Measurements from ENCODE around the gene C10orf88. TPM values are rescaled to one million over a fixed set of nuclear protein-coding genes. Genes with fewer than 3 reads are reported as not detected.
A peak's percentile ranks its signal among the peaks of the same experiment; 100 is the strongest.

C10orf88 gene, protein sequence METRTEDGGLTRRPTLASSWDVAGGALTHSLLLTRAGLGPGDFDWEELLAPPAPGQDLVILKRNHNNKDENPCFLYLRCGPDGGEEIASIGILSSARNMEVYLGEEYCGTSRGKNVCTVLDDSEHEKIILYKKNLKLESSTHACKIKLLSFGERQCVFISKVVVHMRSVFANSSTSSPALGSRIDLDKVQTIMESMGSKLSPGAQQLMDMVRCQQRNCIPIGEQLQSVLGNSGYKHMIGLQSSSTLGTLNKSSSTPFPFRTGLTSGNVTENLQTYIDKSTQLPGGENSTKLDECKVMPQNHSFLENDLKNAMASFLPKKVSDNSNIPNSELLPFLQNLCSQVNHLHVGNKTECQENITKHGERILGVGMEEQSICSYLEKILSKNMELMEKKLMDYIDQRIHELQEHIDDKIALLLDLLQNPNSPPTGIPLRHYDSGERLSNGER
- total RNA-seq (2014; rRNA removed), result 4.5 and 6.2 TPM in 2 replicates
- percentile 71 among the genes with signal in this experiment for Bru-seq, nascent RNA
- BruChase-seq, experiment 1, labeled RNA remaining after a 6-hour chase, result percentile 70 among the genes with signal in this experiment
- BruChase-seq, experiment 2, labeled RNA remaining after a 2-hour chase, result percentile 75 among the genes with signal in this experiment
- long read RNA-seq, transcript C10orf88-204 (6 exons, 2,482 nt), result major isoform, 12 of 16 reads
- long read RNA-seq, partial matches to known transcripts, result 2 of 16 reads
- long read RNA-seq, other reads (novel, unspliced or antisense), result 1 of 16 reads

DNA sequence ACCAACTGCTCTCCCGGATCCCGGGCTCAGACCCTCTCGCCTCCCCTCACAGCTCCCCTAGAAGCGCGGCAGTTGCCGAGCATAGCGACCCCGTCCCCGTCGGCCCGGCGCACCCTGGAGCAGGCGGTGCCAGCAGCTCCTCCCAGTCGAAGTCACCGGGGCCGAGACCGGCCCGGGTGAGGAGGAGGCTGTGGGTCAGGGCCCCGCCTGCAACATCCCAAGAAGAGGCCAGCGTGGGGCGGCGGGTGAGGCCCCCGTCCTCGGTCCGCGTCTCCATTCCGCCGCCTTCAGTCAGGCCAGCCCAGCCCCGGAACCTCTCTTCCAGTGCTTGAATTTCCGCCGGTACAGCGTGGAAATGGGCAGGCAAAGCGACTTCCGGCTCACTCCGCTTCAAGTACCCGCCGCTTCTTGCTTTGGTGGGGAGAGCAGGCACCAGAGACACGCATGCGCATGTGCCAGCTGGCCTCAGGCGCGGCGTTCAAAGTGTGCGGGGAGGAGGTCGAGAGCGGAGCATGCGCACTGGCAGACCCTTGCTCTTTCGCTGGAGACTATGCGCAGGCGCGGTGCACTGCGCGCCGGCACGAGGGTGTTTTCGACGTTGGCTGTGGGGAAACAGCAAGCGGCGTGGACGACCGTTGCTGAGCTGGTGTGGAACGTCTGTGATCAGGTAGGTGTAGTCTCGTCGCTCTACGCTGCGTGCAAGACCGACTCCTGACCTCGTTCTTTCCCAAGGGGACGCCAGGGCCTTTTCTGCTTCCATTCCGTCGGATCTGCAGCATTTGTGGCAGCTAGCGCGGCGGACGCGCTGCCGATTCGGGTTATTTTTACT is at the start of gene C10orf88:
TSS of gene C10orf88 (minus strand) at position 326 of the 829 bp plus-strand sequence. CDS start at position 277, 49 bp downstream.
- Histone ChIP-seq H2AFZ (ENCODE audit: low read length) (peak within 1 kb of the TSS; percentile 96), H3K4me3 (ENCODE audit: low read length) (peak within 1 kb of the TSS; percentile 91), H4K20me1 (ENCODE audit: low read length) (no peaks in the 10 kb centered on the region), H3K27me3 (ENCODE audit: low read length) (no peaks in the 10 kb centered on the region), H3K27ac (ENCODE audit: low read length) (no peak within 1 kb of the TSS), H3K79me2 (ENCODE audit: low read length) (peaks cover 15% of the 10 kb centered on the region), H3F3A (ENCODE audit: low read length, unreplicated experiment) (no peaks in the 10 kb centered on the region), H3K9me2 (replicated peaks; ENCODE audit: low read length) (no peaks in the 10 kb centered on the region), H3K4me1 (ENCODE audit: insufficient read depth, low read length) (peaks cover 14% of the 10 kb centered on the region; the same call in 1 of the 2 replicates), H3K9me3 (ENCODE audit: low read length) (no peaks in the 10 kb centered on the region), H3K36me3 (ENCODE audit: low read depth, low read length) (no peaks in the 10 kb centered on the region), H3K9ac (ENCODE audit: low read length) (peak within 1 kb of the TSS; percentile 94), H3K4me2 (ENCODE audit: low read length) (peak within 1 kb of the TSS; percentile 94)
- DNase-seq (peak; percentile 95), ATAC-seq (peak; percentile 99)
- TF ChIP-seq, protein P1, sequence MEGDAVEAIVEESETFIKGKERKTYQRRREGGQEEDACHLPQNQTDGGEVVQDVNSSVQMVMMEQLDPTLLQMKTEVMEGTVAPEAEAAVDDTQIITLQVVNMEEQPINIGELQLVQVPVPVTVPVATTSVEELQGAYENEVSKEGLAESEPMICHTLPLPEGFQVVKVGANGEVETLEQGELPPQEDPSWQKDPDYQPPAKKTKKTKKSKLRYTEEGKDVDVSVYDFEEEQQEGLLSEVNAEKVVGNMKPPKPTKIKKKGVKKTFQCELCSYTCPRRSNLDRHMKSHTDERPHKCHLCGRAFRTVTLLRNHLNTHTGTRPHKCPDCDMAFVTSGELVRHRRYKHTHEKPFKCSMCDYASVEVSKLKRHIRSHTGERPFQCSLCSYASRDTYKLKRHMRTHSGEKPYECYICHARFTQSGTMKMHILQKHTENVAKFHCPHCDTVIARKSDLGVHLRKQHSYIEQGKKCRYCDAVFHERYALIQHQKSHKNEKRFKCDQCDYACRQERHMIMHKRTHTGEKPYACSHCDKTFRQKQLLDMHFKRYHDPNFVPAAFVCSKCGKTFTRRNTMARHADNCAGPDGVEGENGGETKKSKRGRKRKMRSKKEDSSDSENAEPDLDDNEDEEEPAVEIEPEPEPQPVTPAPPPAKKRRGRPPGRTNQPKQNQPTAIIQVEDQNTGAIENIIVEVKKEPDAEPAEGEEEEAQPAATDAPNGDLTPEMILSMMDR (conservative IDR thresholded peaks at IDR 0.05; ENCODE audit: low read depth, low read length), result no peak
- TF ChIP-seq EZH2 (IDR thresholded peaks at IDR 0.05; ENCODE audit: low read length, unreplicated experiment) (no peak), EZH2phosphoT487 (IDR thresholded peaks at IDR 0.05; ENCODE audit: borderline replicate concordance, low read length) (no peak)
- ChIA-PET POLR2A (ENCODE audit: unreplicated experiment) (interaction anchor here (0.7 kb wide), 1 partner anchor 250 kb away, joined by 4 read pairs; no protein-coding TSS in a partner anchor), CTCF (no interaction called here)
- intact Hi-C loops (cut with micrococcal nuclease), result loop anchor here (2.0 to 5.0 kb wide), 2 partner anchors 27 to 87 kb away; partner anchors contain the start of gene PSTK
- no TSS peak for BruUV-seq (replicated peaks)

DNA sequence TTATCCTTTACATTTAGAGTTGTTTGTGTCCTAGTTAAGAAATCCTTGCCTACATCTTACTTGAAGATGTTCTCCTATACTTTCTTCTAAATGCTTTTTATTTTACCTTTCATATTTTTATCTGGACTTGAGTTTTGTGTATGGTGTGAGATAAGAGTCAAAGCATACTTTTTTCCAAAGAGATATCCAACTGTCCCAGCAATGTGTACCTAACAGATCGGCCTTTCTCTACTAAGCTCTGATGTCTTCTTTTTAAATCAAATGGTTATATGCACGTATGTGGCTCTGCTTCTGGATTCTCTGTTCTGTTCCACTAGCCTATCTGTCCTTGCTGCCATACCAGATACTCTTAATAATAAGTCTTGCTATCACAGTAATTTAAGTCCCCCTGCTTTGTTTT is 47.3 kb upstream of the C10orf88 start:
- H3K4me2 ChIP-seq (ENCODE audit: low read length), result no peak overlapping the region
- TF ChIP-seq EZH2phosphoT487 (IDR thresholded peaks at IDR 0.05; ENCODE audit: borderline replicate concordance, low read length) (no peak), EZH2 (IDR thresholded peaks at IDR 0.05; ENCODE audit: low read length, unreplicated experiment) (no peak)
- TF ChIP-seq, protein P1 (conservative IDR thresholded peaks at IDR 0.05; ENCODE audit: low read depth, low read length), result no peak
- H3K27me3 ChIP-seq (ENCODE audit: low read length), result no peaks in the 10 kb centered on the region
- intact Hi-C loops (cut with micrococcal nuclease), result no loop called here
- no peak for ATAC-seq
- peaks cover 54% of the 10 kb centered on the region for H3K79me2 ChIP-seq (ENCODE audit: low read length)
- CTCF ChIA-PET, result no interaction called here
- no peaks in the 10 kb centered on the region for H3K36me3 ChIP-seq (ENCODE audit: low read depth, low read length)
- POLR2A ChIA-PET (ENCODE audit: unreplicated experiment), result no interaction called here
- H3K9me2 ChIP-seq (replicated peaks; ENCODE audit: low read length), result no peaks in the 10 kb centered on the region
- H3K9ac ChIP-seq (ENCODE audit: low read length), result no peak overlapping the region
- H3K4me1 ChIP-seq (ENCODE audit: insufficient read depth, low read length), result peaks cover 5% of the 10 kb centered on the region; the same call in 1 of the 2 replicates
- no peaks in the 10 kb centered on the region for H3F3A ChIP-seq (ENCODE audit: low read length, unreplicated experiment)
- H3K27ac ChIP-seq (ENCODE audit: low read length), result no peak overlapping the region
- H3K4me3 ChIP-seq (ENCODE audit: low read length), result no peak overlapping the region
- no peaks in the 10 kb centered on the region for H3K9me3 ChIP-seq (ENCODE audit: low read length)
- no TSS peak for BruUV-seq (replicated peaks)
- no peak overlapping the region for H2AFZ ChIP-seq (ENCODE audit: low read length)
- no peaks in the 10 kb centered on the region for H4K20me1 ChIP-seq (ENCODE audit: low read length)
- DNase-seq, result no peak
